Endothelial cell (in vitro differentiated cells): Measurements from ENCODE around the gene NDEL1. TPM values are rescaled to one million over a fixed set of nuclear protein-coding genes. Genes with fewer than 3 reads are reported as not detected.
A peak's percentile ranks its signal among the peaks of the same experiment; 100 is the strongest.

ENCODE experiments used
- DNase-seq: peaks from one replicate; pipeline ENCODE4 v3.0.0; 2021; ENCODE audit warnings: low spot score
- H3K27ac Mint-ChIP-seq: one replicate; pipeline ENCODE4 v1.8.0; 2021; ENCODE audit warnings: mixed read lengths, inconsistent platforms; ENCODE audit not compliant: unreplicated experiment
- H3K27me3 Mint-ChIP-seq: one replicate; pipeline ENCODE4 v1.8.0; 2021; ENCODE audit warnings: mild to moderate bottlenecking, moderate library complexity, mixed read lengths, inconsistent platforms; ENCODE audit not compliant: unreplicated experiment
- H3K36me3 Mint-ChIP-seq: one replicate; pipeline ENCODE4 v1.8.0; 2021; ENCODE audit warnings: mild to moderate bottlenecking, low read depth, mixed read lengths, inconsistent platforms; ENCODE audit not compliant: unreplicated experiment
- H3K4me1 Mint-ChIP-seq: one replicate; pipeline ENCODE4 v1.8.0; 2021; ENCODE audit warnings: mild to moderate bottlenecking, mixed read lengths, inconsistent platforms; ENCODE audit not compliant: unreplicated experiment
- H3K4me3 Mint-ChIP-seq: one replicate; pipeline ENCODE4 v1.8.0; 2021; ENCODE audit warnings: mild to moderate bottlenecking, mixed read lengths, inconsistent platforms; ENCODE audit not compliant: unreplicated experiment
- H3K9me3 Mint-ChIP-seq: one replicate; pipeline ENCODE4 v1.8.0; 2021; ENCODE audit warnings: mixed read lengths, inconsistent platforms; ENCODE audit not compliant: unreplicated experiment
- total RNA-seq: library from RNA; stranded (reverse); fragmentation: NEBNext Ultra II Directional; extraction: Animal tissue kit (Norgen Biotek cat#: 25700); gene quantifications from one replicate; pipeline ENCODE4 v1.2.1, GENCODE V29; 2021; ENCODE audit not compliant: unreplicated experiment
- TF ChIP-seq, protein P1 (sequence below): fragments of 200-600 bp; sonication (generic); IDR thresholded peaks from one replicate; pipeline ENCODE4 v1.5.0; 2021; ENCODE audit warnings: antibody characterized with exemption; ENCODE audit not compliant: unreplicated experiment

The NDEL1 gene
- total RNA-seq, 1 donor from 2014 or later = 82.4 TPM

DNA sequence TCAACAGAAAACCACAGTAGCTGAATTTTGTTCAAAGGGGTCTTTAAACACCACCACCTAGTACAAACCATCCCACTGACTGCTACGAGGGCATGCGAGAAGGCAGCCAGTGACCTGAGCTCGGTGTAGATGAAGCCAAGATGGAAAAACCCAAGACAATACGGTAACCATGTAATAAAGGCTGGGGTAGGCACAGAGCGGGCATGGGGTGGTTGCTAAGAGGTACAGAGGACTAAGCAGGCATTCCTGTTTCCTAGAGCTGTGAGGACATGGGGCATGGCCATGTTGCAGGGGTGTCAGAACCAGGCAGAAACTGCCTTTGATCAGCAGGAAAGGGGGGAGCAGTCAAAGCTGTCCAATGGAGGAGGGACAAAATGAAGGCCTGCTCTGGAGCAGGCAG, 52.1 kb downstream of the NDEL1 start:
- Mint-ChIP-seq H3K36me3 (peaks cover 80% of the 10 kb centered on the region), H3K9me3 (no peaks in the 10 kb centered on the region), H3K27me3 (peaks cover 4% of the 10 kb centered on the region), H3K4me1 (no peaks in the 10 kb centered on the region), H3K4me3 (peak overlapping the region; percentile 56), H3K27ac (no peak overlapping the region)
- no peak for DNase-seq
- TF ChIP-seq, protein P1, sequence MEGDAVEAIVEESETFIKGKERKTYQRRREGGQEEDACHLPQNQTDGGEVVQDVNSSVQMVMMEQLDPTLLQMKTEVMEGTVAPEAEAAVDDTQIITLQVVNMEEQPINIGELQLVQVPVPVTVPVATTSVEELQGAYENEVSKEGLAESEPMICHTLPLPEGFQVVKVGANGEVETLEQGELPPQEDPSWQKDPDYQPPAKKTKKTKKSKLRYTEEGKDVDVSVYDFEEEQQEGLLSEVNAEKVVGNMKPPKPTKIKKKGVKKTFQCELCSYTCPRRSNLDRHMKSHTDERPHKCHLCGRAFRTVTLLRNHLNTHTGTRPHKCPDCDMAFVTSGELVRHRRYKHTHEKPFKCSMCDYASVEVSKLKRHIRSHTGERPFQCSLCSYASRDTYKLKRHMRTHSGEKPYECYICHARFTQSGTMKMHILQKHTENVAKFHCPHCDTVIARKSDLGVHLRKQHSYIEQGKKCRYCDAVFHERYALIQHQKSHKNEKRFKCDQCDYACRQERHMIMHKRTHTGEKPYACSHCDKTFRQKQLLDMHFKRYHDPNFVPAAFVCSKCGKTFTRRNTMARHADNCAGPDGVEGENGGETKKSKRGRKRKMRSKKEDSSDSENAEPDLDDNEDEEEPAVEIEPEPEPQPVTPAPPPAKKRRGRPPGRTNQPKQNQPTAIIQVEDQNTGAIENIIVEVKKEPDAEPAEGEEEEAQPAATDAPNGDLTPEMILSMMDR = no peak

DNA sequence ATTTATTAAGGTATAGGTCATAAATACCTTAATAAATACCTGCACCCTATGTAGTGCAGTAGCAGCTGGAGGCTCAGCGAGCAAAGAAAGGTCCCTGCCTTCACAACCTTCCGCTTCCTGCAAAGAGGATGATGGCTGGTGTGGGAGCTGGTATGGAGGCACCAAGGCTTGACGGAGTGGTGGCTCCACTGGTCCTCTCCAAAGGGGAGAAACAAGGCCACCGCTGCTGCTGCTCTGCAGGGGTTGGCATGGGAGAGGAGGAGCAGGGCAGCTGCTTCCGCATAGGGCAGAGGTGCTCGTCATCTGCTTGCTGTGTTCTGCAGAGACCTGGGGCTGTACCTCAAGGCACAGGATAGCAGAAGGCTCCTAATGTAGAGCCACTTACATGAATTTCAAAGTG, 52.8 kb downstream of the NDEL1 start:
- no peak for DNase-seq
- TF ChIP-seq, protein P1 = no peak
- H3K27me3 Mint-ChIP-seq = peaks cover 4% of the 10 kb centered on the region
- no peaks in the 10 kb centered on the region for H3K9me3 Mint-ChIP-seq
- H3K36me3 Mint-ChIP-seq = peaks cover 75% of the 10 kb centered on the region
- no peak overlapping the region for H3K27ac Mint-ChIP-seq
- H3K4me3 Mint-ChIP-seq = no peak overlapping the region
- no peaks in the 10 kb centered on the region for H3K4me1 Mint-ChIP-seq

DNA sequence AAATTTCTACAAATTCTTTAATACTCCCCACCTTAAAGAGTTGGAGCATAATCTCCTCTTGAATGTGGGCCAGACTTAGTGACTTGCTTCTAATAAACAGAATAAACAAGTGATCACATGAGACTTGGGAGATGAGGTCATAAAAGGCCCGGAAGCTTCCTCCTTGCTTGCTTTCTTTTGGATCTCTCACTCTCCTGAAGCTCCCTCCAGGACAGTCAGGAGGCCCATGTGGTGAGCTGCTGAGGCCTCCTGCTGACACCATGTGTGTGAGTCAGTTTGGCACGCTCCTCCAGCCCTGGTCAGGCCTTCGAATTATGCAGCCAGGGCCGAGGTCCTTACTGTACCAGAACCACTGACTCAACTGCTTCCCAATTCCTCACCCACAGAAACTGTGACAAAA, 53.2 kb downstream of the NDEL1 start:
- H3K36me3 Mint-ChIP-seq = peaks cover 79% of the 10 kb centered on the region
- H3K9me3 Mint-ChIP-seq = no peaks in the 10 kb centered on the region
- TF ChIP-seq, protein P1 = no peak
- DNase-seq = no peak
- H3K4me3 Mint-ChIP-seq = no peak overlapping the region
- H3K27me3 Mint-ChIP-seq = peaks cover 4% of the 10 kb centered on the region
- no peaks in the 10 kb centered on the region for H3K4me1 Mint-ChIP-seq
- H3K27ac Mint-ChIP-seq = peak overlapping the region; percentile 53

DNA sequence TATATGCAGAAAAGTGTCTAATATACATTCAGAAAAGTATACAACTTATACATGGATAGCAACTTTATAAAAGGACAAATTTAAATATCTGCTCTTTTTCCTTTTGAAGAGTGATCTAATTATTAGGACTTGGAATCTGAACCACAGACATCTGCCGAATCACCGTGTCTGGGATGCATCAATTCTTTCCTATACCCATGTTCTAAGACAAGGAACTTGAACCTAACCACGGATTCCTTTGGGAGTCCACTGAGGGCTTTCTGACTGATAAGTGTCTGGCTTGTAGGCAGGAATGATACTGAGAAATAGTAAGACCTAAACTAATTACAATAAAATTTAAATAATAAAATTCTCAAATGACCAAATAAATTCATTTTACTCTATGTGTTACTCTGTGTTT, 54.2 kb downstream of the NDEL1 start:
- TF ChIP-seq, protein P1 = no peak
- no peak overlapping the region for H3K27ac Mint-ChIP-seq
- DNase-seq = no peak
- H3K36me3 Mint-ChIP-seq = peaks cover 81% of the 10 kb centered on the region
- H3K9me3 Mint-ChIP-seq = no peaks in the 10 kb centered on the region
- peaks cover 6% of the 10 kb centered on the region for H3K27me3 Mint-ChIP-seq
- H3K4me1 Mint-ChIP-seq = peaks cover 6% of the 10 kb centered on the region
- no peak overlapping the region for H3K4me3 Mint-ChIP-seq

DNA sequence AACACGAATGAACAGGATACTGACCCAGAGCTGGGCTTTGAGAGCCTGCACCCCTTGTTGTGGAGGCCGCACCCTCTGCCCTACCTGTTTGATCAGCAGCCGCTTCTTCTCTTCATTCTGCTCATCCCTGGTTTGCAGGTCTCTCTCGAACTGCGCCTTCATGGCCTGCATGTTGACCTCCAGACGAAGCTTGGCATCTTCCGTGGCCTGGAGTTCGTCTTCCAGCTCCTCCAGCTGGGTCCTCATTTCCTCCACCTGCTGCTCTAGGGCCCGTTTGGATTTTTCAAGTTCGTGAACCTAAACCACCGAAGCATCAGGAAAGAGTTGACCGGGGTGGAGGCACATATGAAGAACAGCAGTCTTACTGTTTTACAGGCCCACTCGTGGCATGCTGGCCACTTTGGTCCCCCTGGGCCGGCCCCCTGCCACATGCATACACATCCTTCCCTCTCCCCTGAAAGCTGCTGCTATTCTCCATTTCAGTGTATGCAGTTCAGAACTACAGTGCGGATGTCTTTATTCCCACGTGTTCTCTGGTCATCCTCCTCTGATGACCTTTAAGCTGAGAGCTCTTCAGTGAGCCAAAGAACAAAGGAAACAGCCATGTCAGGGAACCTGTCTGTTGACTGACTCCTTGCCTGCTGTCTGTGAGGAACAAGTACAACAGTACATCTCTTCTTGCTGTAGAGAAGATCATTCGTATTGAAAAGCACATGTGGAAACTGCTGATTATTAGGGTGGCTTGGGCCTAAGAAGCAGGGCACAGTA, 54.8 kb downstream of the NDEL1 start:
- Mint-ChIP-seq H3K27me3 (peaks cover 6% of the 10 kb centered on the region), H3K4me3 (peak overlapping the region; percentile 35), H3K36me3 (peaks cover 79% of the 10 kb centered on the region), H3K27ac (peak overlapping the region; percentile 67), H3K4me1 (peaks cover 6% of the 10 kb centered on the region), H3K9me3 (no peaks in the 10 kb centered on the region)
- TF ChIP-seq, protein P1 = no peak
- no peak for DNase-seq
